Measurements from ENCODE around the gene FNTB.

- no peak for TF ChIP-seq CTCF (conservative IDR thresholded peaks at IDR 0.05)
- TF ChIP-seq ZFX (IDR thresholded peaks at IDR 0.05) = no peak
These were observed 15.8 kb upstream of the FNTB start for GRCh38 chr14:64970776-64971477.
